K562 (cell line): ENCODE data around the gene HELT. TPM values are rescaled to one million over a fixed set of nuclear protein-coding genes. Genes with fewer than 3 reads are reported as not detected.

ENCODE experiments used
- ATAC-seq: fragments of 200-7000 bp; cut with Tn5 transposase; 3 replicates; pipeline ENCODE4 v1.9.1; 2020; ENCODE audit warnings: moderate library complexity
- BruUV-seq: library from RNA; stranded (reverse); fragments of 400-500 nt; replicated peaks from 2 replicates; lab custom pipeline; 2021; lab: Mats Ljungman, UMichigan
- CTCF ChIA-PET: fragments of 300-600 bp; formaldehyde crosslinking; extraction: SDS; loops from one replicate; lab custom pipeline; 2021; ENCODE audit warnings: low intra/inter-chr PET ratio; lab: Yijun Ruan, JAX
- POLR2A ChIA-PET: fragments of 300-600, 350-650 bp; sonication (Branson Sonifier 250); formaldehyde crosslinking; extraction: SDS; loops from one replicate; lab custom pipeline; 2021; ENCODE audit warnings: antibody characterized with exemption, inconsistent platforms; lab: Yijun Ruan, JAX
- DNase-seq, 4 experiments: peaks; one replicate each; pipeline versions ENCODE4 v3.0.0 to v3.0.0-alpha.2; 2011 to 2018; ENCODE audit warnings: low spot score in 3 of 4, mixed read lengths in 3 of 4; ENCODE audit errors: extremely low read depth in 1 of 4
- FAIRE-seq: peaks from 2 replicates; lab custom pipeline; 2011; peaks lifted over from hg19 to GRCh38; lab: Jason Lieb, UNC
- H2AFZ ChIP-seq: 2 replicates; pipeline ENCODE4 v1.6.0; 2011; ENCODE audit warnings: low read depth, low read length, control low read depth, inconsistent platforms
- H3K27ac ChIP-seq: fragments of 200-600 bp; 3 replicates; pipeline ENCODE4 v1.8.0; 2011; ENCODE audit warnings: low read depth, mild to moderate bottlenecking, control low read depth, inconsistent platforms, low read length, moderate library complexity, mixed read lengths; ENCODE audit errors: extremely low read depth
- H3K27me3 ChIP-seq, 2 experiments: fragments of 300-600 bp in 1 of 2; 2 replicates in 1 of 2; 3 replicates in 1 of 2; pipeline versions ENCODE4 v1.6.0 to v1.8.0; 2011; ENCODE audit warnings: inconsistent platforms in 2 of 2, low read length in 2 of 2, mild to moderate bottlenecking in 1 of 2, mixed read lengths in 1 of 2, moderate library complexity in 1 of 2; ENCODE audit not compliant: control insufficient read depth in 2 of 2, insufficient read depth in 2 of 2
- H3K36me3 ChIP-seq: fragments of 300-600 bp; 3 replicates; pipeline ENCODE4 v1.8.0; 2011; ENCODE audit warnings: mild to moderate bottlenecking, low read length, inconsistent platforms; ENCODE audit not compliant: control insufficient read depth, insufficient read depth
- H3K4me1 ChIP-seq, 2 experiments: fragments of 200-600 bp in 1 of 2; replicated peaks in 1 of 2; 2 replicates in 1 of 2; 3 replicates in 1 of 2; pipeline versions ENCODE4 v1.5.1 to v1.8.0; 2011; ENCODE audit warnings: inconsistent platforms in 2 of 2, low read length in 2 of 2, mild to moderate bottlenecking in 1 of 2, mixed read lengths in 1 of 2, moderate library complexity in 1 of 2; ENCODE audit not compliant: control insufficient read depth in 2 of 2, insufficient read depth in 2 of 2
- H3K4me2 ChIP-seq: 2 replicates; pipeline ENCODE4 v1.6.1; 2011; ENCODE audit warnings: low read length, control low read depth, inconsistent platforms, mixed read lengths; ENCODE audit not compliant: insufficient read depth
- H3K4me3 ChIP-seq: fragments of 200-600 bp; sonication (generic), shearing (Covaris generic); 2 replicates; pipeline ENCODE4 v1.5.1; 2016; ENCODE audit warnings: control low read depth, inconsistent platforms
- H3K79me2 ChIP-seq: fragments of 200-600 bp; 3 replicates; pipeline ENCODE4 v1.8.0; 2011; ENCODE audit warnings: low read length, inconsistent platforms; ENCODE audit not compliant: control insufficient read depth, insufficient read depth
- H3K9ac ChIP-seq, 2 experiments: 2 replicates each; pipeline versions ENCODE4 v1.6.0 to v1.6.1; 2011; ENCODE audit warnings: low read depth in 2 of 2, low read length in 2 of 2, control low read depth in 1 of 2, inconsistent platforms in 1 of 2, mild to moderate bottlenecking in 1 of 2, mixed read lengths in 1 of 2; ENCODE audit not compliant: insufficient read depth in 1 of 2
- H3K9me1 ChIP-seq: one replicate; pipeline ENCODE4 v1.6.0; 2011; ENCODE audit warnings: inconsistent platforms, mild to moderate bottlenecking, low read length, moderate library complexity; ENCODE audit not compliant: control insufficient read depth, insufficient read depth
- H3K9me3 ChIP-seq: replicated peaks from 2 replicates; pipeline ENCODE4 v1.5.1; 2011; ENCODE audit warnings: low read depth, low read length, inconsistent platforms; ENCODE audit not compliant: control insufficient read depth, insufficient read depth
- H4K20me1 ChIP-seq: replicated peaks from 2 replicates; pipeline ENCODE4 v1.6.1; 2011; ENCODE audit warnings: low read length, inconsistent platforms, mixed read lengths; ENCODE audit not compliant: control insufficient read depth, insufficient read depth
- ETV6 ChIP-seq, 3 experiments: fragments of 150-350 bp in 1 of 3; sonication (generic) in 1 of 3; formaldehyde crosslinking in 1 of 3; IDR thresholded peaks; 2 replicates each; pipeline versions ENCODE4 v1.6.1 to v1.8.0; 2014 to 2022; ENCODE audit warnings: borderline replicate concordance in 2 of 3, low read depth in 2 of 3, antibody characterized with exemption in 1 of 3, low read length in 1 of 3, mild to moderate bottlenecking in 1 of 3, missing genetic modification reagents in 1 of 3
- KDM5B ChIP-seq: fragments of 200-600 bp; sonication (generic); IDR thresholded peaks from 2 replicates; pipeline ENCODE4 v1.6.1; 2012; ENCODE audit warnings: low read depth, mild to moderate bottlenecking, moderate library complexity, low read length, control low read depth, inconsistent platforms; ENCODE audit not compliant: insufficient replicate concordance
- LCOR ChIP-seq: sonication (generic); formaldehyde crosslinking; IDR thresholded peaks from 2 replicates; pipeline ENCODE4 v1.8.0; 2022; ENCODE audit warnings: mild to moderate bottlenecking, missing genetic modification reagents
- MYNN ChIP-seq, 2 experiments: sonication (generic); formaldehyde crosslinking in 1 of 2; IDR thresholded peaks; 2 replicates each; pipeline versions ENCODE4 v1.5.0 to v1.6.1; 2016 to 2020; ENCODE audit warnings: antibody characterized with exemption in 1 of 2, missing genetic modification reagents in 1 of 2
- NFXL1 ChIP-seq: fragments of 450-650 bp; formaldehyde crosslinking; IDR thresholded peaks from 2 replicates; pipeline ENCODE4 v1.4.0; 2021; ENCODE audit warnings: mild to moderate bottlenecking
- NR1H2 ChIP-seq: sonication (generic); formaldehyde crosslinking; IDR thresholded peaks from 2 replicates; pipeline ENCODE4 v1.4.0; 2020; ENCODE audit warnings: mild to moderate bottlenecking, missing genetic modification reagents
- PCBP2 ChIP-seq: fragments of 200-400 bp; formaldehyde crosslinking; IDR thresholded peaks from 2 replicates; pipeline ENCODE4 v1.6.1; 2018; ENCODE audit warnings: low read length, low read depth, mild to moderate bottlenecking, moderate library complexity; ENCODE audit not compliant: poor library complexity, severe bottlenecking
- PRMT5 ChIP-seq: sonication (generic); formaldehyde crosslinking; IDR thresholded peaks from 2 replicates; pipeline ENCODE4 v1.5.0; 2020; ENCODE audit warnings: missing genetic modification reagents
- RBFOX2 ChIP-seq: fragments of 200-400 bp; formaldehyde crosslinking; IDR thresholded peaks from 2 replicates; pipeline ENCODE4 v1.6.1; 2017; ENCODE audit warnings: low read depth, mild to moderate bottlenecking, low read length, moderate library complexity
- SNRNP70 ChIP-seq: fragments of 200-400 bp; formaldehyde crosslinking; optimal IDR thresholded peaks from 2 replicates; pipeline ENCODE3; 2017; ENCODE audit warnings: low read depth, low read length
- WHSC1 ChIP-seq: IDR thresholded peaks from one replicate; pipeline ENCODE4 v1.6.1; 2012; ENCODE audit warnings: low read length, control low read depth, inconsistent platforms
- ZC3H8 ChIP-seq: fragments of 450-650 bp; IDR thresholded peaks from 2 replicates; pipeline ENCODE4 v1.6.1; 2017
- WGBS: fragments of 100-300 bp; shearing (Covaris generic); methylation state at CpG from one replicate; pipeline ENCODE4 v1.1.6; 2016; ENCODE audit warnings: low coverage, mixed read lengths; ENCODE audit not compliant: insufficient coverage; ENCODE audit errors: missing lambda C conversion rate; 5-methylcytosine and 5-hydroxymethylcytosine counted together
- in situ Hi-C: fragments of 300-500 bp; cut with MboI; formaldehyde crosslinking; loops from 4 replicates; pipeline ENCODE4 v1.15.0; 2018; ENCODE audit warnings: inconsistent platforms, mixed read lengths
- intact Hi-C: fragments of 100-400 bp; cut with micrococcal nuclease; formaldehyde crosslinking; loops from 2 replicates; pipeline ENCODE4 v1.14.2; 2022
- polyA plus RNA-seq, 8 experiments: library from polyadenylated mRNA; depleted of rRNA in 4 of 8; stranded (reverse) in 5 of 8; unstranded in 3 of 8; fragments of >200 nt; fragmentation: Nextera tagmentation in 2 of 8; fragmentation: Illumina TruSeq in 1 of 8; extraction: Ambion mirVana in 2 of 8; extraction: Trizol in 1 of 8; gene quantifications; 2 replicates each; pipeline versions ENCODE4 v1.2.1 to v1.2.3, GENCODE V29; 2011 to 2014; ENCODE audit warnings: inconsistent platforms in 1 of 8, missing spikeins in 1 of 8
- total RNA-seq, 7 experiments: library from RNA; depleted of rRNA in 6 of 7; stranded (reverse); fragments of >200 nt in 6 of 7; fragmentation: Illumina TruSeq in 2 of 7; extraction: Trizol in 2 of 7; gene quantifications; 2 replicates each; pipeline versions ENCODE4 v1.2.1 to v1.2.3, GENCODE V29; 2011 to 2021; ENCODE audit warnings: low replicate concordance in 1 of 7
- TF ChIP-seq, protein P1 (sequence below): fragments of 250-450 bp; sonication (Bioruptor Pico); IDR thresholded peaks from 2 replicates; pipeline ENCODE4 v1.8.0; 2021; ENCODE audit warnings: borderline replicate concordance, mild to moderate bottlenecking, moderate library complexity; ENCODE audit not compliant: poor library complexity, severe bottlenecking
- TF ChIP-seq, protein P2 (sequence below): fragments of 250-450 bp; sonication (Bioruptor Pico); IDR thresholded peaks from 2 replicates; pipeline ENCODE4 v1.4.0; 2020; ENCODE audit warnings: mild to moderate bottlenecking, moderate library complexity, borderline replicate concordance
- TF ChIP-seq, protein P3 (sequence below): fragments of 250-450 bp; sonication (Bioruptor Pico); IDR thresholded peaks from 2 replicates; pipeline ENCODE4 v1.4.0; 2020
- TF ChIP-seq, protein P4 (sequence below): fragments of 450-650 bp; IDR thresholded peaks from 2 replicates; pipeline ENCODE4 v1.6.1; 2017; ENCODE audit warnings: mild to moderate bottlenecking, moderate library complexity

Gene HELT
- total and polyA plus RNA-seq, 9 of the 15 experiments (the other 6 are each of a cell fraction or from before 2014, with no cell fraction given): not detected

DNA sequence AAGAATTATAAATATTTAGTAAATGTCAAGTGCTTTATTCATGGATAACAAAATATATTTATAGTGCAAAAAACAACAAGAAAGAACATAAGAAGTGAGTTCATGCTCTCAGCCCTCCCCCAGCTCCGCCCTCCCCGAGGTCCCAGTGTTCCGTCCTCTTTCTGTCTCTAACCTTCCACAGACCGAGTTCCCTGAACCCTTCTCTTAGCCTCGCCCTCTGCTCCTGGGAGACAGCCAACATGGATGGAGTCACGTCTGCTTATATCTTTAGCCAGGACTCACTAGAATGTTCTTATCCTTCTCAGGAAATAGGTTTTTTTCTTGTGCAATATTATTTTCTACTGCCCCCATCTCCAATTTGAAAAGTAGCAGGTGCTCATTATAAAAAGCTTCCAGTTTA is 40.1 kb upstream of the HELT start:
- H3K9me1 ChIP-seq: no peaks in the 10 kb centered on the region
- no peak overlapping the region for H2AFZ ChIP-seq
- intact Hi-C loops (no loop called here), in situ Hi-C loops (loop anchor here (10.0 kb wide), 1 partner anchor 233 kb away; no protein-coding TSS in a partner anchor)
- H3K79me2 ChIP-seq: no peaks in the 10 kb centered on the region
- no peak for ATAC-seq
- no TSS peak for BruUV-seq
- FAIRE-seq: no peak
- no peak overlapping the region for H3K4me2 ChIP-seq
- H3K27me3 ChIP-seq: peaks cover 16 to 38% of the 10 kb centered on the region in 2 experiments
- CTCF ChIA-PET: interaction anchor here (0.5 kb wide), 1 partner anchor 695 kb away, joined by 3 read pairs; no protein-coding TSS in a partner anchor
- H3K4me1 ChIP-seq: peaks cover 0 to 5% of the 10 kb centered on the region in 2 experiments; a peak in 2 of 5 replicates
- POLR2A ChIA-PET: no interaction called here
- H3K9me3 ChIP-seq: no peaks in the 10 kb centered on the region
- no peaks in the 10 kb centered on the region for H4K20me1 ChIP-seq
- WGBS: 0% methylated on average over 6 of the region's 6 CpGs
- DNase-seq: no peak
- no peak overlapping the region for H3K4me3 ChIP-seq
- H3K27ac ChIP-seq: no peak overlapping the region
- no peak overlapping the region for H3K9ac ChIP-seq
- no peaks in the 10 kb centered on the region for H3K36me3 ChIP-seq
- TF ChIP-seq NR1H2: no peak
- no peak for TF ChIP-seq PRMT5
- TF ChIP-seq, protein P1, sequence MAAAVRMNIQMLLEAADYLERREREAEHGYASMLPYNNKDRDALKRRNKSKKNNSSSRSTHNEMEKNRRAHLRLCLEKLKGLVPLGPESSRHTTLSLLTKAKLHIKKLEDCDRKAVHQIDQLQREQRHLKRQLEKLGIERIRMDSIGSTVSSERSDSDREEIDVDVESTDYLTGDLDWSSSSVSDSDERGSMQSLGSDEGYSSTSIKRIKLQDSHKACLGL (CRISPR knock-in tag): no peak
- no peak for TF ChIP-seq ETV6 (IDR thresholded peaks at IDR 0.05; ENCODE audit: borderline replicate concordance in 1 of 2, low read depth in 2 of 2, low read length in 1 of 2)
- TF ChIP-seq ETV6 (CRISPR knock-in tag; IDR thresholded peaks at IDR 0.05; ENCODE audit: borderline replicate concordance): no peak
- no peak for TF ChIP-seq PCBP2
- TF ChIP-seq RBFOX2: no peak
- TF ChIP-seq MYNN (IDR thresholded peaks at IDR 0.05): no peak
- no peak for TF ChIP-seq MYNN (CRISPR knock-in tag; IDR thresholded peaks at IDR 0.05)
- no peak for TF ChIP-seq LCOR (CRISPR knock-in tag)
- TF ChIP-seq NFXL1: no peak
- no peak for TF ChIP-seq SNRNP70
- TF ChIP-seq, protein P2, sequence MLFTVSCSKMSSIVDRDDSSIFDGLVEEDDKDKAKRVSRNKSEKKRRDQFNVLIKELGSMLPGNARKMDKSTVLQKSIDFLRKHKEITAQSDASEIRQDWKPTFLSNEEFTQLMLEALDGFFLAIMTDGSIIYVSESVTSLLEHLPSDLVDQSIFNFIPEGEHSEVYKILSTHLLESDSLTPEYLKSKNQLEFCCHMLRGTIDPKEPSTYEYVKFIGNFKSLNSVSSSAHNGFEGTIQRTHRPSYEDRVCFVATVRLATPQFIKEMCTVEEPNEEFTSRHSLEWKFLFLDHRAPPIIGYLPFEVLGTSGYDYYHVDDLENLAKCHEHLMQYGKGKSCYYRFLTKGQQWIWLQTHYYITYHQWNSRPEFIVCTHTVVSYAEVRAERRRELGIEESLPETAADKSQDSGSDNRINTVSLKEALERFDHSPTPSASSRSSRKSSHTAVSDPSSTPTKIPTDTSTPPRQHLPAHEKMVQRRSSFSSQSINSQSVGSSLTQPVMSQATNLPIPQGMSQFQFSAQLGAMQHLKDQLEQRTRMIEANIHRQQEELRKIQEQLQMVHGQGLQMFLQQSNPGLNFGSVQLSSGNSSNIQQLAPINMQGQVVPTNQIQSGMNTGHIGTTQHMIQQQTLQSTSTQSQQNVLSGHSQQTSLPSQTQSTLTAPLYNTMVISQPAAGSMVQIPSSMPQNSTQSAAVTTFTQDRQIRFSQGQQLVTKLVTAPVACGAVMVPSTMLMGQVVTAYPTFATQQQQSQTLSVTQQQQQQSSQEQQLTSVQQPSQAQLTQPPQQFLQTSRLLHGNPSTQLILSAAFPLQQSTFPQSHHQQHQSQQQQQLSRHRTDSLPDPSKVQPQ (CRISPR knock-in tag): no peak
- no peak for TF ChIP-seq ZC3H8
- no peak for TF ChIP-seq KDM5B
- TF ChIP-seq, protein P3, sequence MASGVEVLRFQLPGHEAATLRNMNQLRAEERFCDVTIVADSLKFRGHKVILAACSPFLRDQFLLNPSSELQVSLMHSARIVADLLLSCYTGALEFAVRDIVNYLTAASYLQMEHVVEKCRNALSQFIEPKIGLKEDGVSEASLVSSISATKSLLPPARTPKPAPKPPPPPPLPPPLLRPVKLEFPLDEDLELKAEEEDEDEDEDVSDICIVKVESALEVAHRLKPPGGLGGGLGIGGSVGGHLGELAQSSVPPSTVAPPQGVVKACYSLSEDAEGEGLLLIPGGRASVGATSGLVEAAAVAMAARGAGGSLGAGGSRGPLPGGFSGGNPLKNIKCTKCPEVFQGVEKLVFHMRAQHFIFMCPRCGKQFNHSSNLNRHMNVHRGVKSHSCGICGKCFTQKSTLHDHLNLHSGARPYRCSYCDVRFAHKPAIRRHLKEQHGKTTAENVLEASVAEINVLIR (CRISPR knock-in tag): no peak
- no peak for TF ChIP-seq WHSC1
- TF ChIP-seq, protein P4, sequence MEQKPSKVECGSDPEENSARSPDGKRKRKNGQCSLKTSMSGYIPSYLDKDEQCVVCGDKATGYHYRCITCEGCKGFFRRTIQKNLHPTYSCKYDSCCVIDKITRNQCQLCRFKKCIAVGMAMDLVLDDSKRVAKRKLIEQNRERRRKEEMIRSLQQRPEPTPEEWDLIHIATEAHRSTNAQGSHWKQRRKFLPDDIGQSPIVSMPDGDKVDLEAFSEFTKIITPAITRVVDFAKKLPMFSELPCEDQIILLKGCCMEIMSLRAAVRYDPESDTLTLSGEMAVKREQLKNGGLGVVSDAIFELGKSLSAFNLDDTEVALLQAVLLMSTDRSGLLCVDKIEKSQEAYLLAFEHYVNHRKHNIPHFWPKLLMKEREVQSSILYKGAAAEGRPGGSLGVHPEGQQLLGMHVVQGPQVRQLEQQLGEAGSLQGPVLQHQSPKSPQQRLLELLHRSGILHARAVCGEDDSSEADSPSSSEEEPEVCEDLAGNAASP: no peak
